OCI-LY1 (cell line): ENCODE results near the gene ARHGAP33.

Experiments
- H2AFZ ChIP-seq: fragments of 200-600 bp; sonication (generic), shearing (Covaris generic); 2 replicates; pipeline ENCODE4 v1.6.0; 2014; ENCODE audit warnings: antibody characterized with exemption, mild to moderate bottlenecking, low read length
- H3F3A ChIP-seq: fragments of 200-600 bp; sonication (generic), shearing (Covaris generic); 2 replicates; pipeline ENCODE4 v1.6.0; 2014; ENCODE audit warnings: mild to moderate bottlenecking, antibody characterized with exemption, low read length, moderate library complexity; ENCODE audit not compliant: insufficient read depth
- H3K27ac ChIP-seq: fragments of 200-600 bp; sonication (generic); 2 replicates; pipeline ENCODE4 v1.5.1; 2014; ENCODE audit warnings: low read length, mixed run types, mild to moderate bottlenecking, low read depth; ENCODE audit not compliant: poor library complexity, severe bottlenecking
- H3K27me3 ChIP-seq: fragments of 200-600 bp; sonication (generic); 2 replicates; pipeline ENCODE4 v1.6.0; 2014; ENCODE audit warnings: antibody characterized with exemption, mild to moderate bottlenecking, low read length, moderate library complexity; ENCODE audit not compliant: insufficient read depth
- H3K36me3 ChIP-seq: fragments of 200-600 bp; sonication (generic); 2 replicates; pipeline ENCODE4 v1.6.1; 2014; ENCODE audit warnings: mild to moderate bottlenecking, antibody characterized with exemption, low read length, moderate library complexity, mixed read lengths; ENCODE audit not compliant: insufficient read depth
- H3K4me1 ChIP-seq: fragments of 200-600 bp; sonication (generic); 2 replicates; pipeline ENCODE4 v1.5.1; 2014; ENCODE audit warnings: mild to moderate bottlenecking, low read length, moderate library complexity; ENCODE audit not compliant: insufficient read depth, severe bottlenecking
- H3K4me2 ChIP-seq: fragments of 200-600 bp; sonication (generic), shearing (Covaris generic); 2 replicates; pipeline ENCODE4 v1.6.1; 2014; ENCODE audit warnings: low read length
- H3K4me3 ChIP-seq: fragments of 200-600 bp; sonication (generic); 2 replicates; pipeline ENCODE4 v1.5.1; 2014; ENCODE audit warnings: low read length, low read depth, mild to moderate bottlenecking, mixed read lengths; ENCODE audit not compliant: poor library complexity, severe bottlenecking
- H3K79me2 ChIP-seq: fragments of 200-600 bp; shearing (Covaris generic); 2 replicates; pipeline ENCODE4 v1.6.1; 2016; ENCODE audit warnings: mixed run types, low read length, mixed read lengths; ENCODE audit not compliant: insufficient read depth
- H3K9ac ChIP-seq: fragments of 200-600 bp; sonication (generic), shearing (Covaris generic); 2 replicates; pipeline ENCODE4 v1.6.1; 2014; ENCODE audit warnings: mild to moderate bottlenecking, low read length, mixed read lengths
- H3K9me2 ChIP-seq: fragments of 200-600 bp; sonication (generic), shearing (Covaris generic); 2 replicates; pipeline ENCODE4 v1.6.1; 2014; ENCODE audit warnings: low read depth, mild to moderate bottlenecking, low read length, mixed read lengths
- H3K9me3 ChIP-seq: fragments of 200-600 bp; shearing (Covaris generic); 2 replicates; pipeline ENCODE4 v1.6.1; 2014; ENCODE audit warnings: low read length, mixed read lengths
- H4K20me1 ChIP-seq: fragments of 200-600 bp; sonication (generic), shearing (Covaris generic); 2 replicates; pipeline ENCODE4 v1.6.0; 2016; ENCODE audit warnings: mild to moderate bottlenecking, low read length; ENCODE audit not compliant: insufficient read depth
- EZH2 ChIP-seq: fragments of 200-600 bp; sonication (generic), shearing (Covaris generic); IDR thresholded peaks from 2 replicates; pipeline ENCODE4 v1.8.0; 2017; ENCODE audit warnings: borderline replicate concordance, mixed run types, mild to moderate bottlenecking, antibody characterized with exemption, low read length, moderate library complexity, mixed read lengths
- TF ChIP-seq, protein P1 (sequence below): fragments of 200-600 bp; sonication (generic), shearing (Covaris generic); IDR thresholded peaks from 2 replicates; pipeline ENCODE4 v1.5.1; 2017; ENCODE audit warnings: mild to moderate bottlenecking, antibody characterized with exemption, low read length, moderate library complexity, mixed read lengths

The ARHGAP33 gene

DNA sequence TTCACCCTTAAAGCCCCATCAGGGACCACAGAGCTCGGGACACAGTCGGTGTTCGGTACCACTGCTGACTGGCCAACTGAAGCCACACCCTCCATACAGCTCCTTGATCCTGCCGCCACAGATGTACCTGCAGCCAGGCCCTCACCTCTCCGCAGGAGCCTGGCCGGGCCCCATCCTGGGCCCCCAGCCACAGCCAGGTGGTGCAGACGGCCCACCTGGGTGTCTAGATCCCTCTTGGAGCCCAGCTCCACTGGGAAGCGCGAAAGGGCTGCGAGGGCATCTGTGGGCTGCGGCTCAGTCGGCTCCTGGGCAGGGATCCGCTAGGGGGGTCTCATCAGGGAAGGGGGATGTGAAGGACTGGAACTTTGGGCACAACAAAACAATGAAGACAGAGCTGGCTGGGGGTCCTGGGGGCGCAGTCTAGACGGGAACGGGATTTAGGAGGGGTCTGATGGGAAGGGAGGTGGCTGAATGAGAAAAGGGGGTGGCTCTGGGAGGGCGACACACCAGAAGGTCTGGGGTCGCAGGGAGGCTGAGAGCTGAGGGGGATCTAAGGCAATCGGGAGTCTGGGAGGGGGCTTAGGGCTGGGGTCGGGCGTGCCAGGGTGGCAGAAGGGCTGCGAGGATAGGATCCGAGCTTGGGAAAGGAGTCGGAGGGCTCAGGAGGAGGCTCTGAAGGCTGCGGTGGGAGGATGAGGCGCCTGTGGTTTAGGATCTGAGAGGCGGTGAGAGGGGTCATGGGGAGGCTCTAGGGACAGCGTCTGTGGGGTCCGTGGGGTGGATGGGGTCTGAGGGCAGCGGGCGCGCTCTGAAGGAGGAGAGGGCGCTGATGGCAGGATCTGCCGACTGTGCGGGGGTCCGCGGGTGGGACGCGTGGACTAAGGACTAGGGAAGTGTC lies 21.5 kb downstream of the ARHGAP33 start:
- H3K9me2 ChIP-seq = no peaks in the 10 kb centered on the region
- no peak overlapping the region for H3K4me3 ChIP-seq
- H3K4me1 ChIP-seq = no peaks in the 10 kb centered on the region
- H3K27me3 ChIP-seq = 0 out of 2 replicates have a peak, but pooled peaks cover 5% of the 10 kb centered on the region
- H2AFZ ChIP-seq = no peak overlapping the region
- no peaks in the 10 kb centered on the region for H3K79me2 ChIP-seq
- H3K9ac ChIP-seq = no peak overlapping the region
- no peak overlapping the region for H3K27ac ChIP-seq
- TF ChIP-seq EZH2 = no peak
- TF ChIP-seq, protein P1, sequence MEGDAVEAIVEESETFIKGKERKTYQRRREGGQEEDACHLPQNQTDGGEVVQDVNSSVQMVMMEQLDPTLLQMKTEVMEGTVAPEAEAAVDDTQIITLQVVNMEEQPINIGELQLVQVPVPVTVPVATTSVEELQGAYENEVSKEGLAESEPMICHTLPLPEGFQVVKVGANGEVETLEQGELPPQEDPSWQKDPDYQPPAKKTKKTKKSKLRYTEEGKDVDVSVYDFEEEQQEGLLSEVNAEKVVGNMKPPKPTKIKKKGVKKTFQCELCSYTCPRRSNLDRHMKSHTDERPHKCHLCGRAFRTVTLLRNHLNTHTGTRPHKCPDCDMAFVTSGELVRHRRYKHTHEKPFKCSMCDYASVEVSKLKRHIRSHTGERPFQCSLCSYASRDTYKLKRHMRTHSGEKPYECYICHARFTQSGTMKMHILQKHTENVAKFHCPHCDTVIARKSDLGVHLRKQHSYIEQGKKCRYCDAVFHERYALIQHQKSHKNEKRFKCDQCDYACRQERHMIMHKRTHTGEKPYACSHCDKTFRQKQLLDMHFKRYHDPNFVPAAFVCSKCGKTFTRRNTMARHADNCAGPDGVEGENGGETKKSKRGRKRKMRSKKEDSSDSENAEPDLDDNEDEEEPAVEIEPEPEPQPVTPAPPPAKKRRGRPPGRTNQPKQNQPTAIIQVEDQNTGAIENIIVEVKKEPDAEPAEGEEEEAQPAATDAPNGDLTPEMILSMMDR = no peak
- no peaks in the 10 kb centered on the region for H3K36me3 ChIP-seq
- H3K9me3 ChIP-seq = no peaks in the 10 kb centered on the region
- no peaks in the 10 kb centered on the region for H3F3A ChIP-seq
- no peaks in the 10 kb centered on the region for H4K20me1 ChIP-seq
- H3K4me2 ChIP-seq = no peak overlapping the region

DNA sequence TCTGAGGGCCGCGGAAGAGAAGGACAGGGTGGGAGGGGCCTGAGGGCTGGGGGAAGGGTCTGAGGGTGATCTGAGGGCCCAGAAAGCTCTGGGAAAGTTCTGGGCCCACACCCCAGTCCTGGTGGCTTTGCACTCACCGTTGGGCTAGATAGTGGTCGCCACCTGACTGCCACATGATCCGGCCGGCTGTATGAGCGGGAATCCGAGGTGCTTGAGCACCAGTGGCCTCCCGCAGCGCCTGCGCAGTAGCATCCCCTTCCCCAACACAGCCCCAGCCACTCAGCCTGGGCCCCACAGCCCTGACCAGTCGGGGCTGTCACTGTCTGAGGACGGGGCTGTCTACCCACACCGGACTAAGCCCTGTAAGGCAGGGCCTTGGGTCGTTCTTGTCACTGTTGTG lies 22.3 kb downstream of the ARHGAP33 start:
- H4K20me1 ChIP-seq = no peaks in the 10 kb centered on the region
- no peak overlapping the region for H3K4me3 ChIP-seq
- 0 out of 2 replicates have a peak, but pooled peaks cover 5% of the 10 kb centered on the region for H3K27me3 ChIP-seq
- H3K9ac ChIP-seq = no peak overlapping the region
- no peaks in the 10 kb centered on the region for H3K79me2 ChIP-seq
- no peak overlapping the region for H3K4me2 ChIP-seq
- no peaks in the 10 kb centered on the region for H3K36me3 ChIP-seq
- no peaks in the 10 kb centered on the region for H3K4me1 ChIP-seq
- no peak overlapping the region for H2AFZ ChIP-seq
- H3K9me2 ChIP-seq = no peaks in the 10 kb centered on the region
- H3K9me3 ChIP-seq = no peaks in the 10 kb centered on the region
- TF ChIP-seq, protein P1 = no peak
- no peak overlapping the region for H3K27ac ChIP-seq
- H3F3A ChIP-seq = no peaks in the 10 kb centered on the region

DNA sequence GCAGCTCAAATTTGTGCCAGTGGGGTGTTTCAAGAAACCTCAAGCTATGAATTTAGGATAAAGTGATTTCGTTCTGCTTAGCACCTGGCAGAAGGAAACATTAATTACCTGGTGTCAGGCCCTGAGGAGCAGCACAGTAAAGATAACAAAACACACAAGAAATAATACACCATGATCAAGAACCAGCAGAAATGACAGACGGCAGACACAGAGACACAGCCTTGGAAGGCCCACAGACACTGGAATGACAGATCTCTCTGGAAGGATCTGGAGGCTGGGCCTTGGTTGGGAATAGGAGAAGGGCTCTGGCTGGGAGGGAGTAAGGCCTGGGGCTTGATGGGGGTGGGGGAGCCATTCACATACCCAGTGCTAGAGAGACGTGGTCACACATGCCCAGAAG lies 26.5 kb downstream of the ARHGAP33 start:
- Histone ChIP-seq H3K9ac (no peak overlapping the region), H3K9me2 (no peaks in the 10 kb centered on the region), H3K9me3 (no peaks in the 10 kb centered on the region), H3K27me3 (0 out of 2 replicates have a peak, but pooled peaks cover 15% of the 10 kb centered on the region), H4K20me1 (no peaks in the 10 kb centered on the region), H3K4me3 (no peak overlapping the region), H3F3A (no peaks in the 10 kb centered on the region), H3K79me2 (no peaks in the 10 kb centered on the region), H3K27ac (no peak overlapping the region), H3K36me3 (no peaks in the 10 kb centered on the region), H3K4me1 (no peaks in the 10 kb centered on the region), H2AFZ (no peak overlapping the region), H3K4me2 (no peak overlapping the region)
- TF ChIP-seq, protein P1 = no peak
